ENCODE data around the gene TSEN15. TPM values are rescaled to one million over a fixed set of nuclear protein-coding genes. Genes with fewer than 3 reads are reported as not detected.

The TSEN15 gene
- total and polyA plus RNA-seq, 2 of the 13 experiments (the other 11 are each of a cell fraction or from before 2014, with no cell fraction given) = 25.6 to 35.8 TPM

DNA sequence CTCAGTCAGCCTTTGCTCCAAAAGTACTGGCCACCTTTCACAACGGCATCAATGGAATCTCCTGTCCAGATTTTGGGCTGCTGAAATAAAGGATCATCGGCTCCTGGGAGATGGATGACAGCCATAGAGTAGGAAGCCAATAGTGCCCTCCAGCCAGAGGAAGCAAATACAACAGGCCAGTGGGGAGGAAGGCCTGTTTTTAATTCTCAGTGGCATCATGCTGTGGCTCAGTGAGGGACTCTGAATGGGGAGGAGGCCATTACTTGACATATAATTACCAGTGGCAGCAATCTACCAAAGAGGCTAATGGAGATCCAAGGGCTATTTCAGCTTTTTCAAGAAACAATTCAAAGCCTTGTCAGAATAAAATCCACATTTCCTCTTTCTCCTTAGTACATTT lies 40.7 kb upstream of the TSEN15 start:
- WGBS (ENCODE audit: low lambda C conversion rate) = 8% methylated on average over 2 of the region's 2 CpGs
- no peaks in the 10 kb centered on the region for H3K4me1 ChIP-seq (ENCODE audit: insufficient read depth, low read length)
- ATAC-seq (no peak), DNase-seq (ENCODE audit: low spot score) (no peak), FAIRE-seq (no peak)
- H3K9me3 ChIP-seq (ENCODE audit: low read length) = no peaks in the 10 kb centered on the region
- H3K36me3 ChIP-seq (replicated peaks in 1 of 2; ENCODE audit: control insufficient read depth in 1 of 2, insufficient read depth in 2 of 2, low read length in 2 of 2) = no peaks in the 10 kb centered on the region
- H3K9ac ChIP-seq (ENCODE audit: insufficient read depth, low read depth, low read length) = no peak overlapping the region
- BruUV-seq (replicated peaks) = no TSS peak
- H3K27ac ChIP-seq (ENCODE audit: extremely low read length, insufficient read depth, low read length) = no peak overlapping the region
- H4K20me1 ChIP-seq (ENCODE audit: insufficient read depth, low read length) = no peaks in the 10 kb centered on the region
- in situ Hi-C loops (cut with HindIII; ENCODE audit: extremely low pct_ligation_motif_present, low pct_unique_long_range_greater_than_20kb) (no loop called here), intact Hi-C loops (cut with micrococcal nuclease; ENCODE audit: unreplicated experiment) (no loop called here)
- H2AFZ ChIP-seq (ENCODE audit: low read length) = no peak overlapping the region
- no peak for TF ChIP-seq ZNF562 (CRISPR knock-in tag; IDR thresholded peaks at IDR 0.05; ENCODE audit: borderline replicate concordance)
- CTCF ChIA-PET (ENCODE audit: low intra/inter-chr PET ratio, low total read pairs) = no interaction called here
- no peak overlapping the region for H3K4me3 ChIP-seq (replicated peaks in 1 of 3; ENCODE audit: insufficient read depth in 1 of 3, low read depth in 2 of 3, low read length in 3 of 3)
- POLR2A ChIA-PET = no interaction called here
- no peaks in the 10 kb centered on the region for H3K79me2 ChIP-seq (ENCODE audit: insufficient read depth, low read length)
- no peak overlapping the region for H3K4me2 ChIP-seq (ENCODE audit: low read depth, low read length)
- peaks cover 0 to 14% of the 10 kb centered on the region in 2 experiments; a peak in 2 of 5 replicates for H3K27me3 ChIP-seq (ENCODE audit: control insufficient read depth in 1 of 2, insufficient read depth in 2 of 2, low read length in 2 of 2)

DNA sequence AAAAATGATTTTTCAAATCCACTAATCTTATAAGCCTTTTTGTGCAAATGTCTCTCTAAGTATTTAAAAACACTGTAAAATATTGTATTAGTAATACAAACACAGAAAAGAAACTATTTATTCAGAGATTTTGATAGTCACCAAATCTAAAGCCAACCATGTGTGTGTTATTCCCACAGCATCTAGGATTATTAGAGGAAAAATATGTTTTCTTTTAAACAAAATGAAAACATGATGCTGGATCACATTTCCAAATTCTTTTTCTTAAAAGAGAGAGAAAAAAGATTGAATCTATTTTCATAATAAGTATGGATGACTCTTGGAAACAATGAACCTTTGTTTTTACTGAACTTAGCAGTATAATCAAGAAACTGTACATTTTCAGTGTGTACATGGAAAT lies 39.3 kb upstream of the TSEN15 start:
- no peak for FAIRE-seq

More for the DNA sequence above, 39.3 kb upstream of the TSEN15 start:
- Histone ChIP-seq H3K4me3 (replicated peaks in 1 of 3; ENCODE audit: insufficient read depth in 1 of 3, low read depth in 2 of 3, low read length in 3 of 3) (no peak overlapping the region), H3K36me3 (replicated peaks in 1 of 2; ENCODE audit: control insufficient read depth in 1 of 2, insufficient read depth in 2 of 2, low read length in 2 of 2) (no peaks in the 10 kb centered on the region), H3K4me1 (ENCODE audit: insufficient read depth, low read length) (no peaks in the 10 kb centered on the region), H4K20me1 (ENCODE audit: insufficient read depth, low read length) (no peaks in the 10 kb centered on the region), H3K9me3 (ENCODE audit: low read length) (no peaks in the 10 kb centered on the region), H3K27ac (ENCODE audit: extremely low read length, insufficient read depth, low read length) (no peak overlapping the region), H2AFZ (ENCODE audit: low read length) (no peak overlapping the region), H3K9ac (ENCODE audit: insufficient read depth, low read depth, low read length) (no peak overlapping the region), H3K4me2 (ENCODE audit: low read depth, low read length) (no peak overlapping the region), H3K27me3 (ENCODE audit: control insufficient read depth in 1 of 2, insufficient read depth in 2 of 2, low read length in 2 of 2) (peaks cover 0 to 14% of the 10 kb centered on the region in 2 experiments; a peak in 2 of 5 replicates), H3K79me2 (ENCODE audit: insufficient read depth, low read length) (no peaks in the 10 kb centered on the region)
- CTCF ChIA-PET (ENCODE audit: low intra/inter-chr PET ratio, low total read pairs) = no interaction called here
- in situ Hi-C loops (cut with HindIII; ENCODE audit: extremely low pct_ligation_motif_present, low pct_unique_long_range_greater_than_20kb) (no loop called here), intact Hi-C loops (cut with micrococcal nuclease; ENCODE audit: unreplicated experiment) (no loop called here)
- POLR2A ChIA-PET = no interaction called here
- BruUV-seq (replicated peaks) = no TSS peak
- TF ChIP-seq EHMT2 (IDR thresholded peaks at IDR 0.05; ENCODE audit: borderline replicate concordance, low read depth, low read length) = no peak
- no peak for TF ChIP-seq ZNF251 (CRISPR knock-in tag; IDR thresholded peaks at IDR 0.05)
- no peak for TF ChIP-seq ZNF773 (CRISPR knock-in tag; IDR thresholded peaks at IDR 0.05; ENCODE audit: borderline replicate concordance)
- TF ChIP-seq, protein P1, sequence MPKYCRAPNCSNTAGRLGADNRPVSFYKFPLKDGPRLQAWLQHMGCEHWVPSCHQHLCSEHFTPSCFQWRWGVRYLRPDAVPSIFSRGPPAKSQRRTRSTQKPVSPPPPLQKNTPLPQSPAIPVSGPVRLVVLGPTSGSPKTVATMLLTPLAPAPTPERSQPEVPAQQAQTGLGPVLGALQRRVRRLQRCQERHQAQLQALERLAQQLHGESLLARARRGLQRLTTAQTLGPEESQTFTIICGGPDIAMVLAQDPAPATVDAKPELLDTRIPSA (CRISPR knock-in tag; IDR thresholded peaks at IDR 0.05; ENCODE audit: borderline replicate concordance) = no peak
- TF ChIP-seq SMARCC2 (IDR thresholded peaks at IDR 0.05) = no peak
- no peak for TF ChIP-seq ZNF30 (CRISPR knock-in tag; IDR thresholded peaks at IDR 0.05)
- no peak for TF ChIP-seq PHF5A (CRISPR knock-in tag; IDR thresholded peaks at IDR 0.05; ENCODE audit: low read depth, unreplicated experiment)
- no peak for TF ChIP-seq KLF9 (CRISPR knock-in tag; IDR thresholded peaks at IDR 0.05; ENCODE audit: low read depth)
- no peak for TF ChIP-seq MIER2 (CRISPR knock-in tag; IDR thresholded peaks at IDR 0.05)
- no peak for TF ChIP-seq ZSCAN9 (CRISPR knock-in tag; IDR thresholded peaks at IDR 0.05; ENCODE audit: borderline replicate concordance)
- TF ChIP-seq, protein P2, sequence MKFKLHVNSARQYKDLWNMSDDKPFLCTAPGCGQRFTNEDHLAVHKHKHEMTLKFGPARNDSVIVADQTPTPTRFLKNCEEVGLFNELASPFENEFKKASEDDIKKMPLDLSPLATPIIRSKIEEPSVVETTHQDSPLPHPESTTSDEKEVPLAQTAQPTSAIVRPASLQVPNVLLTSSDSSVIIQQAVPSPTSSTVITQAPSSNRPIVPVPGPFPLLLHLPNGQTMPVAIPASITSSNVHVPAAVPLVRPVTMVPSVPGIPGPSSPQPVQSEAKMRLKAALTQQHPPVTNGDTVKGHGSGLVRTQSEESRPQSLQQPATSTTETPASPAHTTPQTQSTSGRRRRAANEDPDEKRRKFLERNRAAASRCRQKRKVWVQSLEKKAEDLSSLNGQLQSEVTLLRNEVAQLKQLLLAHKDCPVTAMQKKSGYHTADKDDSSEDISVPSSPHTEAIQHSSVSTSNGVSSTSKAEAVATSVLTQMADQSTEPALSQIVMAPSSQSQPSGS (CRISPR knock-in tag; IDR thresholded peaks at IDR 0.05) = no peak
- no peak for TF ChIP-seq SNAPC2 (CRISPR knock-in tag; IDR thresholded peaks at IDR 0.05)
- TF ChIP-seq, protein P3, sequence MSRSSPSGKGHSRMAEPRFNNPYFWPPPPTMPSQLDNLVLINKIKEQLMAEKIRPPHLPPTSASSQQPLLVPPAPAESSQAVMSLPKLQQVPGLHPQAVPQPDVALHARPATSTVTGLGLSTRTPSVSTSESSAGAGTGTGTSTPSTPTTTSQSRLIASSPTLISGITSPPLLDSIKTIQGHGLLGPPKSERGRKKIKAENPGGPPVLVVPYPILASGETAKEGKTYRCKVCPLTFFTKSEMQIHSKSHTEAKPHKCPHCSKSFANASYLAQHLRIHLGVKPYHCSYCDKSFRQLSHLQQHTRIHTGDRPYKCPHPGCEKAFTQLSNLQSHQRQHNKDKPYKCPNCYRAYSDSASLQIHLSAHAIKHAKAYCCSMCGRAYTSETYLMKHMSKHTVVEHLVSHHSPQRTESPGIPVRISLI (CRISPR knock-in tag; IDR thresholded peaks at IDR 0.05; ENCODE audit: borderline replicate concordance) = no peak
- ATAC-seq (no peak), DNase-seq (ENCODE audit: low spot score) (no peak)

All from HepG2 (cell line).